ENCODE measurements around the gene CDKN2D. TPM values are rescaled to one million over a fixed set of nuclear protein-coding genes. Genes with fewer than 3 reads are reported as not detected.
"Not testable (repeated sequence)": the region's sequence is repeated elsewhere in the genome, so short reads cannot be mapped to it uniquely, and the experiment has no call there.

Gene CDKN2D
- total RNA-seq, 1 experiment from 2014 or later: 17.1 TPM

DNA sequence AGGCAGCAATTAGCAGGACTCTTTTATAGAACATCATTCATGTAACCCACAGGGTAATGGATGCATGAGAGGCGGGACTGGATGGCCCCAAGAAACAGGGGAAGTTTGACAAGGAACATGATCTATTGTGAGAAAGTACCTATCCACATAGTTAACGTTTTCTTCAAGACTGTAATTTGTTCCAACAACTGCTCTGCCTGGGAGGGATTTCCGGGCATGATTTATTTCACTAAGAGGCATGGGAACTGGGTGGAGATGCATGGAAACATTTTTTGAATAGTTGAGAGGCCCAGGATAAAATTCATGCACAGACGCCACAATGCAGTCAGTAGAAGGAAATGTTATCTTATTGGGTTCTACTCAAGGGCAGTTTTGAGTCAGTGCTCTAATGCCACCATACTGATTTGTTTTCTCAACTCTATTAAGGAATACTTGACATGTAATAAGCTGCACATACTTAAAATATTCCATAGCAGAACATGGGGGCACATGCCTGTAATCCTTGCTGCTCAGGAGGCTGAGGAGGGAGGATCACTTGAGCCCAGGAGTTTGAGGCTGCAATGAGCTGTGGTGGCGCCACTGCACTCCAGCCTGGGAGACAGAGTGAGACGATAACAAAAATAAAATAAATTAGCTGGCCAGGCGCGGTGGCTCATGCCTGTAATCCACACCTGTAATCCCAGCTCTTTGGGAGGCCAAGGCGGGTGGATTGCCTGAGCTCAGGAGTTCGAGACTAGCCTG lies 35.0 kb downstream of the CDKN2D start:
- no peak for ATAC-seq
- DNase-seq: no peak
- Histone ChIP-seq H3K9me3 (ENCODE audit: low read length) (no peaks in the 10 kb centered on the region), H3K27ac (ENCODE audit: low read length) (no peak overlapping the region), H3K79me2 (ENCODE audit: low read length) (no peaks in the 10 kb centered on the region), H2AFZ (ENCODE audit: low read length) (no peak overlapping the region), H3K4me3 (ENCODE audit: low read length) (no peak overlapping the region), H4K20me1 (ENCODE audit: low read length) (no peaks in the 10 kb centered on the region), H3K27me3 (ENCODE audit: low read length) (no peaks in the 10 kb centered on the region), H3K9me2 (replicated peaks; ENCODE audit: low read length) (no peaks in the 10 kb centered on the region), H3K4me2 (ENCODE audit: low read length) (no peak overlapping the region), H3K9ac (ENCODE audit: low read length) (no peak overlapping the region), H3K36me3 (ENCODE audit: low read depth, low read length) (no peaks in the 10 kb centered on the region), H3F3A (ENCODE audit: low read length, unreplicated experiment) (no peaks in the 10 kb centered on the region), H3K4me1 (ENCODE audit: insufficient read depth, low read length) (no peaks in the 10 kb centered on the region)
- intact Hi-C loops (cut with micrococcal nuclease): no loop called here
- BruUV-seq (replicated peaks): no TSS peak
- CTCF ChIA-PET: no interaction called here
- TF ChIP-seq EZH2phosphoT487 (IDR thresholded peaks at IDR 0.05; ENCODE audit: borderline replicate concordance, low read length) (no peak), EZH2 (IDR thresholded peaks at IDR 0.05; ENCODE audit: low read length, unreplicated experiment) (no peak)
- TF ChIP-seq, protein P1, sequence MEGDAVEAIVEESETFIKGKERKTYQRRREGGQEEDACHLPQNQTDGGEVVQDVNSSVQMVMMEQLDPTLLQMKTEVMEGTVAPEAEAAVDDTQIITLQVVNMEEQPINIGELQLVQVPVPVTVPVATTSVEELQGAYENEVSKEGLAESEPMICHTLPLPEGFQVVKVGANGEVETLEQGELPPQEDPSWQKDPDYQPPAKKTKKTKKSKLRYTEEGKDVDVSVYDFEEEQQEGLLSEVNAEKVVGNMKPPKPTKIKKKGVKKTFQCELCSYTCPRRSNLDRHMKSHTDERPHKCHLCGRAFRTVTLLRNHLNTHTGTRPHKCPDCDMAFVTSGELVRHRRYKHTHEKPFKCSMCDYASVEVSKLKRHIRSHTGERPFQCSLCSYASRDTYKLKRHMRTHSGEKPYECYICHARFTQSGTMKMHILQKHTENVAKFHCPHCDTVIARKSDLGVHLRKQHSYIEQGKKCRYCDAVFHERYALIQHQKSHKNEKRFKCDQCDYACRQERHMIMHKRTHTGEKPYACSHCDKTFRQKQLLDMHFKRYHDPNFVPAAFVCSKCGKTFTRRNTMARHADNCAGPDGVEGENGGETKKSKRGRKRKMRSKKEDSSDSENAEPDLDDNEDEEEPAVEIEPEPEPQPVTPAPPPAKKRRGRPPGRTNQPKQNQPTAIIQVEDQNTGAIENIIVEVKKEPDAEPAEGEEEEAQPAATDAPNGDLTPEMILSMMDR (conservative IDR thresholded peaks at IDR 0.05; ENCODE audit: low read depth, low read length): no peak
- POLR2A ChIA-PET (ENCODE audit: unreplicated experiment): no interaction called here

DNA sequence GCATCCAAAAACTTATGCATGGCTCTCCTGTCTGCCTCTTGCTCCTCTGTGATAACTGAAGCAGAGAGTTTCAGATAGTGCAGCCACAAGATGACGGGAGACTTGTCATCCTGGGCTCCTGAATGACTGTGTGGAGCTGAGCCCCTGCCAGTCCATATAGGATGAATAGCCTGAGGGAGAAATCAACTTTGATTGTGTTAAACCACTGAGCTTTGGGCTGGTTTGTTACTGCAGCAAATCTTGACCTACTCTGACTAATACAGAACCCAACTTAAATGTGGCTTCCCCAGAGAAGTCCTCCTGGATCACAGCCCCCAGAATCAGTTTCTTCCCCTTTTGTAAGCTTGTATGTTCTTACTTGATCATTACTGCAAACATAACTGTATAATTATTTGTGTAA lies 36.3 kb downstream of the CDKN2D start:
- Histone ChIP-seq H3K79me2 (ENCODE audit: low read length) (no peaks in the 10 kb centered on the region), H3K9ac (ENCODE audit: low read length) (no peak overlapping the region), H3K4me3 (ENCODE audit: low read length) (no peak overlapping the region), H2AFZ (ENCODE audit: low read length) (no peak overlapping the region), H3K9me3 (ENCODE audit: low read length) (no peaks in the 10 kb centered on the region), H3K4me2 (ENCODE audit: low read length) (no peak overlapping the region), H3K4me1 (ENCODE audit: insufficient read depth, low read length) (no peaks in the 10 kb centered on the region), H3K9me2 (replicated peaks; ENCODE audit: low read length) (no peaks in the 10 kb centered on the region), H3K27ac (ENCODE audit: low read length) (no peak overlapping the region), H3F3A (ENCODE audit: low read length, unreplicated experiment) (no peaks in the 10 kb centered on the region), H3K27me3 (ENCODE audit: low read length) (no peaks in the 10 kb centered on the region), H4K20me1 (ENCODE audit: low read length) (no peaks in the 10 kb centered on the region), H3K36me3 (ENCODE audit: low read depth, low read length) (no peaks in the 10 kb centered on the region)
- ChIA-PET CTCF (no interaction called here), POLR2A (ENCODE audit: unreplicated experiment) (no interaction called here)
- TF ChIP-seq EZH2phosphoT487 (IDR thresholded peaks at IDR 0.05; ENCODE audit: borderline replicate concordance, low read length): no peak
- TF ChIP-seq, protein P1 (conservative IDR thresholded peaks at IDR 0.05; ENCODE audit: low read depth, low read length): no peak
- TF ChIP-seq EZH2 (IDR thresholded peaks at IDR 0.05; ENCODE audit: low read length, unreplicated experiment): no peak
- intact Hi-C loops (cut with micrococcal nuclease): no loop called here
- no TSS peak for BruUV-seq (replicated peaks)
- DNase-seq (no peak), ATAC-seq (no peak)

DNA sequence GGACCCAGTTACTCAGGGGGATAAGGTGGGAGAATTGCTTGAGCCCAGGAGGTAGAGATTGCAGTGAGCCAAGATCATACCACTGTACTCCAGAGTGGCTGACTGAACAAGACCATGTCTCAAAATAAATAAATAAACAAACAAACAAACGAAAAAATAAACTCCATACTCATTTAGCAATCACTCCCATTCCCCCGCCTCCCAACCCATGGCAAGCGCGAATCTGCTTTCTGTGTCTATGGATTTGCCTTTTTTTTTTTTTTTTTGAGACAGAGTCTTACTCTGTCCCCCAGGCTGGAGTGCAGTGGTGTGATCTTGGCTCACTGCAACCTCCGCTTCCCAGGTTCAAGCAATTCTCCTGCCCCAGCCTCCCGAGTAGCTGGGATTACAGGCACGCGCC lies 41.9 kb downstream of the CDKN2D start:
- POLR2A ChIA-PET (ENCODE audit: unreplicated experiment); H3K9me3 ChIP-seq (ENCODE audit: low read length); H3K4me2 ChIP-seq (ENCODE audit: low read length); ATAC-seq; H3K79me2 ChIP-seq (ENCODE audit: low read length); H3K27me3 ChIP-seq (ENCODE audit: low read length); H4K20me1 ChIP-seq (ENCODE audit: low read length); intact Hi-C loops (cut with micrococcal nuclease); H3F3A ChIP-seq (ENCODE audit: low read length, unreplicated experiment); H3K36me3 ChIP-seq (ENCODE audit: low read depth, low read length); CTCF ChIA-PET; DNase-seq; H2AFZ ChIP-seq (ENCODE audit: low read length); BruUV-seq (replicated peaks); H3K9me2 ChIP-seq (replicated peaks; ENCODE audit: low read length); H3K4me3 ChIP-seq (ENCODE audit: low read length); H3K9ac ChIP-seq (ENCODE audit: low read length); H3K4me1 ChIP-seq (ENCODE audit: insufficient read depth, low read length); H3K27ac ChIP-seq (ENCODE audit: low read length): not testable (repeated sequence)
